OCI-LY1 (cell line): ENCODE measurements around the gene SPARC.

Experiments
- H2AFZ ChIP-seq: fragments of 200-600 bp; sonication (generic), shearing (Covaris generic); 2 replicates; pipeline ENCODE4 v1.6.0; 2014; ENCODE audit warnings: antibody characterized with exemption, mild to moderate bottlenecking, low read length
- H3F3A ChIP-seq: fragments of 200-600 bp; sonication (generic), shearing (Covaris generic); 2 replicates; pipeline ENCODE4 v1.6.0; 2014; ENCODE audit warnings: mild to moderate bottlenecking, antibody characterized with exemption, low read length, moderate library complexity; ENCODE audit not compliant: insufficient read depth
- H3K27ac ChIP-seq: fragments of 200-600 bp; sonication (generic); 2 replicates; pipeline ENCODE4 v1.5.1; 2014; ENCODE audit warnings: low read length, mixed run types, mild to moderate bottlenecking, low read depth; ENCODE audit not compliant: poor library complexity, severe bottlenecking
- H3K27me3 ChIP-seq: fragments of 200-600 bp; sonication (generic); 2 replicates; pipeline ENCODE4 v1.6.0; 2014; ENCODE audit warnings: antibody characterized with exemption, mild to moderate bottlenecking, low read length, moderate library complexity; ENCODE audit not compliant: insufficient read depth
- H3K36me3 ChIP-seq: fragments of 200-600 bp; sonication (generic); 2 replicates; pipeline ENCODE4 v1.6.1; 2014; ENCODE audit warnings: mild to moderate bottlenecking, antibody characterized with exemption, low read length, moderate library complexity, mixed read lengths; ENCODE audit not compliant: insufficient read depth
- H3K4me1 ChIP-seq: fragments of 200-600 bp; sonication (generic); 2 replicates; pipeline ENCODE4 v1.5.1; 2014; ENCODE audit warnings: mild to moderate bottlenecking, low read length, moderate library complexity; ENCODE audit not compliant: insufficient read depth, severe bottlenecking
- H3K4me2 ChIP-seq: fragments of 200-600 bp; sonication (generic), shearing (Covaris generic); 2 replicates; pipeline ENCODE4 v1.6.1; 2014; ENCODE audit warnings: low read length
- H3K4me3 ChIP-seq: fragments of 200-600 bp; sonication (generic); 2 replicates; pipeline ENCODE4 v1.5.1; 2014; ENCODE audit warnings: low read length, low read depth, mild to moderate bottlenecking, mixed read lengths; ENCODE audit not compliant: poor library complexity, severe bottlenecking
- H3K79me2 ChIP-seq: fragments of 200-600 bp; shearing (Covaris generic); 2 replicates; pipeline ENCODE4 v1.6.1; 2016; ENCODE audit warnings: mixed run types, low read length, mixed read lengths; ENCODE audit not compliant: insufficient read depth
- H3K9ac ChIP-seq: fragments of 200-600 bp; sonication (generic), shearing (Covaris generic); 2 replicates; pipeline ENCODE4 v1.6.1; 2014; ENCODE audit warnings: mild to moderate bottlenecking, low read length, mixed read lengths
- H3K9me2 ChIP-seq: fragments of 200-600 bp; sonication (generic), shearing (Covaris generic); 2 replicates; pipeline ENCODE4 v1.6.1; 2014; ENCODE audit warnings: low read depth, mild to moderate bottlenecking, low read length, mixed read lengths
- H3K9me3 ChIP-seq: fragments of 200-600 bp; shearing (Covaris generic); 2 replicates; pipeline ENCODE4 v1.6.1; 2014; ENCODE audit warnings: low read length, mixed read lengths
- H4K20me1 ChIP-seq: fragments of 200-600 bp; sonication (generic), shearing (Covaris generic); 2 replicates; pipeline ENCODE4 v1.6.0; 2016; ENCODE audit warnings: mild to moderate bottlenecking, low read length; ENCODE audit not compliant: insufficient read depth
- CTCF ChIP-seq: fragments of 200-600 bp; sonication (generic), shearing (Covaris generic); IDR thresholded peaks from 2 replicates; pipeline ENCODE4 v1.5.1; 2017; ENCODE audit warnings: mild to moderate bottlenecking, antibody characterized with exemption, low read length, moderate library complexity, mixed read lengths
- EZH2 ChIP-seq: fragments of 200-600 bp; sonication (generic), shearing (Covaris generic); IDR thresholded peaks from 2 replicates; pipeline ENCODE4 v1.8.0; 2017; ENCODE audit warnings: borderline replicate concordance, mixed run types, mild to moderate bottlenecking, antibody characterized with exemption, low read length, moderate library complexity, mixed read lengths

Gene SPARC

GRCh38 chr5:151703780-151704179 is 17.1 kb upstream of the SPARC start:
- H3K36me3 ChIP-seq: no peaks in the 10 kb centered on the region
- H2AFZ ChIP-seq: no peak overlapping the region
- H3K4me2 ChIP-seq: no peak overlapping the region
- H3F3A ChIP-seq: no peaks in the 10 kb centered on the region
- H3K9me2 ChIP-seq: no peaks in the 10 kb centered on the region
- no peaks in the 10 kb centered on the region for H4K20me1 ChIP-seq
- H3K27ac ChIP-seq: no peak overlapping the region
- no peak overlapping the region for H3K4me3 ChIP-seq
- no peak overlapping the region for H3K9ac ChIP-seq
- no peak for TF ChIP-seq CTCF
- no peak for TF ChIP-seq EZH2
- no peaks in the 10 kb centered on the region for H3K27me3 ChIP-seq
- no peaks in the 10 kb centered on the region for H3K79me2 ChIP-seq
- no peaks in the 10 kb centered on the region for H3K4me1 ChIP-seq
- H3K9me3 ChIP-seq: no peaks in the 10 kb centered on the region

GRCh38 chr5:151703227-151703626 is 16.5 kb upstream of the SPARC start:
- H3K9ac ChIP-seq: no peak overlapping the region
- no peaks in the 10 kb centered on the region for H3K9me3 ChIP-seq
- no peaks in the 10 kb centered on the region for H3K9me2 ChIP-seq
- H3K27me3 ChIP-seq: no peaks in the 10 kb centered on the region
- no peaks in the 10 kb centered on the region for H3K4me1 ChIP-seq
- TF ChIP-seq CTCF: no peak
- TF ChIP-seq EZH2: no peak
- H3K79me2 ChIP-seq: no peaks in the 10 kb centered on the region
- H3K4me3 ChIP-seq: no peak overlapping the region
- no peaks in the 10 kb centered on the region for H4K20me1 ChIP-seq
- no peak overlapping the region for H3K4me2 ChIP-seq
- H2AFZ ChIP-seq: no peak overlapping the region
- H3K27ac ChIP-seq: no peak overlapping the region
- no peaks in the 10 kb centered on the region for H3F3A ChIP-seq
- H3K36me3 ChIP-seq: no peaks in the 10 kb centered on the region

GRCh38 chr5:151700820-151701219 is 14.1 kb upstream of the SPARC start:
- no peak overlapping the region for H3K4me3 ChIP-seq
- H3K9ac ChIP-seq: no peak overlapping the region
- no peaks in the 10 kb centered on the region for H3K79me2 ChIP-seq
- no peak overlapping the region for H3K4me2 ChIP-seq
- no peak overlapping the region for H2AFZ ChIP-seq
- no peaks in the 10 kb centered on the region for H3K9me2 ChIP-seq
- no peaks in the 10 kb centered on the region for H3K4me1 ChIP-seq
- H4K20me1 ChIP-seq: no peaks in the 10 kb centered on the region
- no peaks in the 10 kb centered on the region for H3F3A ChIP-seq
- no peak overlapping the region for H3K27ac ChIP-seq
- TF ChIP-seq EZH2 (no peak), CTCF (no peak)
- H3K27me3 ChIP-seq: no peaks in the 10 kb centered on the region
- H3K9me3 ChIP-seq: no peaks in the 10 kb centered on the region
- no peaks in the 10 kb centered on the region for H3K36me3 ChIP-seq
